HG03097 (cell line): Measurements from ENCODE around the gene CXCL17.
"Not testable (repeated sequence)": the region's sequence is repeated elsewhere in the genome, so short reads cannot be mapped to it uniquely, and the experiment has no call there.

Source experiments
- ATAC-seq: cut with Tn5 transposase; IDR thresholded peaks from one replicate; pipeline ENCODE4 v1.9.1; 2021; ENCODE audit not compliant: unreplicated experiment, low FRiP score

Gene CXCL17, protein sequence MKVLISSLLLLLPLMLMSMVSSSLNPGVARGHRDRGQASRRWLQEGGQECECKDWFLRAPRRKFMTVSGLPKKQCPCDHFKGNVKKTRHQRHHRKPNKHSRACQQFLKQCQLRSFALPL

DNA sequence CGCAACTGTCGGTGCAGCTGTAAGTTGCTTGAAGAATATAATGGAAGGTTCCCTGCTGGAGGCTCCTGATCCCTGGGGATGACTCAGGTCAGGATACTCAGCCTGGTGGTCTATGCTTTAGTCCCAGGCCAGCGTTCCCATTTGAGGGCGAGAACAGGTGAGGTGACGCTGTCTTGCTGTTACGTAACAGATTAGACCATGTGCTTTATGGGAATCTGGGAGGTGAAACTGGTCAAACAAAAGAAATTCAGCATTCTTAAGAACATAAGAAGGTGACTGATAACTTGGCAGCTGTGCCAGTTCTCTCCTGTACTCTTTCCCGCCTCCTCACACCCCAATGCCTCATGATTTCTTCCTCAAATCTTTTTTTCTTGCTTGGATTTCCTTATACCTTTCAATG, at the start of gene CXCL17:
Gene CXCL17, minus strand, starts transcription at position 114 of the 400 bp plus-strand sequence. CDS start 114 bp downstream, outside the sequence.
- ATAC-seq = no peak

DNA sequence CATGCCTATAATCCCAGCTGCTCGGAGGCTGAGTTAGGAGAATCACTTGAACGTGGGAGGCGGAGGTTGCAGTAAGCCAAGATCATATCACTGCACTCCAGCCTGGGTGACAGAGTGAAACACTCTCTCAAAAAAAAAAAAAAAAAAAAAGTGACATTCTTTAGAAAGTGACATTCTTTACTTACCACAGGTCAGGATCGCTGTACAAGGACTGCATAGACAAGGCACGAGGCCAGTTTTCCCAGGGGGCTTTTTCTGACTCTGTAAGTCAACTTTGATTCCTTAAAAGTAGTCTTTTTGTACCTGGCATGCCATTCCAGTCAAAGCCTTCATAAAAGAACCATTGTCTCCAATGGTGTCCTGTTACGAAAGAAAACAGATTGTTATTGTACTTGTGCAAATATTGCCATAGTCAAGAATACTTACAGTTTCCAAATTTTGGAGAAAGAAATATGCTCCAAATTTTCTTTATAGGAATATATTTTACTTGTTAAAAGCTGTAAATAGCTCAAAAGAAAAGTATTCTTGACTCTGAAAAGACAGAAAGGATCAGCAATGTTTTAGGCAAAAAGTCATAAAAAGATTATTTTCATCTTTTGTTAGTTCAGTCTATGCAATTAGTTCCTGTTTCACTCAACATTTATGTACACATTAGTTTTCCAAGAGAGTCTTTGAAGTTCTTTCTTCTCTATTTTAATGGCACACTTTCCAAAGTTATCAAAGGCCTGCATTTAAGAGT, 46.2 kb upstream of the CXCL17 start:
- ATAC-seq = no peak

DNA sequence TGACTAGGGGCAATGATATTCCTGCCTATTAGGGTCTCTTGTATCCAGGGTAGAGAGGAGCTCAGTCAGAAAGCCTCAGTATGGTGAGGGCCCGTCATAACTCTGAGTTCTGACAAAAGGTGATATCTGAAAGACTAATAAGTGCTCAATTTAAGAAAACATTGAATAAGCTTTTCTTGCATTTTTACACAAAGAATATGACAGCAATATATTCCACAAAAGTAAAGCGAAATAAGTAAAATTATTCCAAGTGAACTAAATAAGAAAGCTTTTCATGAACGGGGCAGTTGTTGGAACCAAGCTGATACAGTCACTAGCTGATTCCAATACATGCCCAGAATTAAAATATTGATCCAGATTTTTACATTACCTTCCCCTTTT, 45.0 kb upstream of the CXCL17 start:
- no peak for ATAC-seq

DNA sequence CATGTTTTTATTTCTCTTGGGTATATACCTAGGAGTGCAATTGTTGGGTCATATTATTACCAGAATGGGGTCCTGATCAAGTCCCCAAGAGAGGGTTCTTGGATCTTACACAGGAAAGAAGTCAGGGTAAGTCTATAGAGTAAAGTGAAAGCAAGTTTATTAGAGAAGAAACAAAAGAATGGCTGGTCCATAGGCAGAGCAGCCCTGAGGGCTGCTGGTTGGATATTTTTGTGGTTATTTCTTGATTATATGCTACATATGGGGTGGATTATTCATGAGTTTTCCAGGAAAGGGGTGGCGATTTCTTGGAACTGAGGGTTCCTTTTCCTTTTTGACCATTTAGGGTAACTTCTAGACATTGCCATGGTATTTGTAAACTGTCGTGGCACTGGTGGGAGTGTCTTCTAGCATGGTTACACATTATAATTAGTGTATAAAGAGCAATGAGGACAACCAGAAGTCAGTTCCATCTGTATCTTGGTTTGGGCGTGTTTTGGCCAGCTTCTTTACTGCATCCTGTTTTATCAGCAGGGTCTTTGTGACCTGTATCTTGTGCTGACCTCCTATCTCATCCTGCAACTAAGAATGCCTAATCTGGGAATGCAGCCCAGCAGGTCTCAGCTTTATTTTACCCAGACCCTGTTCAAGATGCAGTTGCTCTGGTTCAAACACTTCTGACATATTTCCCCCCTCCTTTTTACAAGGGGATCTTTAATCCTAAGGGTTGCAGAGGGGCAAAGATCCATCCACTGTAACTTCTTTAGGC, 44.5 kb upstream of the CXCL17 start:
- no peak for ATAC-seq

DNA sequence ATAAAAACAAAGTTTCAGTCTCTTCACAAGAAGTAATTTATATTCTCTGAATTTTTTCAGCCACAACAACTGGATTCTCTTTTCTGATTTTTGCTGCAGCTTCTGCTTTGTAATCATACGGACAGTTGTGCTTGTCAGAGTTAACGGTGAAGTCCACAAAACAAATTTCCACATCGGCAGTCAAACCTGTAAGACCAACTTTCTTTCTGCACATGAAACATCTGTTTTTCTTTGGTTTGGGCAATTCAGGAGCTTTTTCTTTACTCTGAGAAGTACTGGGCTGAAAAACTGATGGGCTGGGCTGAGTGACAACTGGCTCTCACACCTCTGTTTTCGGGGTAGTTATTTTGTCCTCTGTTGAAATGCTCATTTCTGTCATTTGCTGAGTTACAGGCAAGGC, 42.3 kb upstream of the CXCL17 start:
- ATAC-seq = not testable (repeated sequence)

DNA sequence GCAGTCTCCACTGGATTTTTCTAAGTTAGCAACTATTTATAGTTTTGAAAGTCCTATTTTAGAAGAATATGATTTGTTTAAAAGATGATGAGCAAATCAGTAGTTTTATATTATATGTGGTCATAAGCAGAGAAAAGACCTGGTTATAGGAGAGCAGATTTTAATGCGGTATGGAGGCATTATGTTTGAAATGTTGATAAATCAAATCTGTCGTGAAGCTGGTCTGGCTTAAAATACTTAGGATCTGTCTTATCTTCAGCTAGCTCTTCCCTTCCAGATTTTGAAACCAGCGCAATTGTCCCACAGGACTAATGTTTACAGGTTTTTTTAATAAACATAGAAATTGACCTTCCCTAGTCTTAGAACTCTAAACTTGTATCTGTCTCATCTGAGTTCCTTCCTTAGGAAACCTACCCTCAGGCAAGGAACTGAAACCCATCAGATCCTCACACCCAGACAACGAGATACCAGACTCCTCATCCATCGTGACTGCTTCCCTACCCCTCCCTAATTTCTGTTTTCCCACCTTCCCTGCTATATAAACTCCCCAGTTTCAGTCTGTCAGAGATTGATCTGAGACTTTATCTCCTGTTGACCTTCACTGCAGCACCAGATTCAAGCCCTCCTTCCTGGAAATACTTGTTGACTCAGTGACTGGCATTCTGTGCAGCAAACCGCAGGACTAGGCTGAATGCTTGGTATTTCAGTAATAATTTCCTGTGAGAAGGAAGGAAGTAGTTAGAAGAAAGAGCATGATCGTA, 37.8 kb upstream of the CXCL17 start:
- ATAC-seq = no peak

DNA sequence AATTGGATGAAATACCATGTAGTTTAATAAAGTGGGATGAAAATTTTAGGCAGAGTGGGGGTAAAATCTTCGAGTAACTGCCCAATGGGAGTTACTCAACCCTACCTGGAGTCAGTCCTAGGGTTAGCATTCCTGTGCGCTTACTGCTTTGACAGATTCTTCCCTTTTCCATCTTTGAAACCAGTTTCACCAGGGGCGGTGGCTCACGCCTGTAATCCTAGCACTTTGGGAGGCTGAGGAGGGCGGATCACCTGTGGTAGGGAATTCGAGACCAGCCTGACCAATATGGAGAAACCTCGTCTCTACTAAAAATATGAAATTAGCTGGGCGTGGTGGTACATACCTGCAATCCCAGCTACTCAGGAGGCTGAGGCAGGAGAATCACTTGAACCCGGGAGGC, 37.0 kb upstream of the CXCL17 start:
- no peak for ATAC-seq

DNA sequence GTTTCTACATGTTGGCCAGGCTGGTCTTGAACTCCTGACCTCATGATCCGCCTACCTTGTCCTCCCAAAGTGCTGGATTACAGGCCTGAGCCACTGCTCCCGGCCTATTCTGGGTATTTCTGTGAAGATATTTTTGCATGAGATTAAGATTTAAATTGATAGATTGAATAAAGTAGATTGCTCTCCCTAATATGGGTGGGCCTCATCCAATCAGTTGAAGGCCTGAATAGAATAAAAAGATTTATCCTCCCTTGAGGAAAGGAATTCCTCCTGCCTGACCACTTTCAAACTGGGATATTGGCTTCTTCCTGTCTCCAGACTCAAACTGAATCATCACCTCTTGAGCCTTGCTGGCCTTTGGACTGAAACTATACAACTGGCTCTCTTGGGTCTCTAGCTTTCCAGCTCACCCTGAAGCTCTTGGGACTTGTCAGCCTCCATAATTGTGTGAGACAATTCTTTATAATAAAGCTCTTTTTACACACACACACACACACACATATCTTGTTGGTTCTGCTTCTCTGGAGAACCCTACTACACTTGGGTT, 36.1 kb upstream of the CXCL17 start:
- no peak for ATAC-seq

DNA sequence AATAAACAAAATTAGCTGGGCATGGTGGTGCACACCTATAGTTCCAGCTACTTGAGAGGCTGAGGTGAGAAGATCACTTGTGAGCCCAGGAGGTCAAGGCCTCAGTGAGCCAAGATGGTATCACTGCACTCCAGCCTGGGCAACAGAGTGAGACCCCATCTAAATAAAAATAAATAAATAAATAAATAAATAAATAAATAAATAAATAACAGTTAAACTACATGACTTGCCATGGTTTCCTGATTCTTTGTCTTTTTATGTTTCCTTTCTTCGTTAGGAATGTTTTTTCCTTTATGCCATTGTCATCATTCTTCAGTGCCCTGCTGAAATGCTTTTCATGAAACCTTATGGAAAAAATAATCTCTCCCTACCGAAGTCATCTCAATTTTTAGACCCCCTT, 35.2 kb upstream of the CXCL17 start:
- ATAC-seq = no peak

DNA sequence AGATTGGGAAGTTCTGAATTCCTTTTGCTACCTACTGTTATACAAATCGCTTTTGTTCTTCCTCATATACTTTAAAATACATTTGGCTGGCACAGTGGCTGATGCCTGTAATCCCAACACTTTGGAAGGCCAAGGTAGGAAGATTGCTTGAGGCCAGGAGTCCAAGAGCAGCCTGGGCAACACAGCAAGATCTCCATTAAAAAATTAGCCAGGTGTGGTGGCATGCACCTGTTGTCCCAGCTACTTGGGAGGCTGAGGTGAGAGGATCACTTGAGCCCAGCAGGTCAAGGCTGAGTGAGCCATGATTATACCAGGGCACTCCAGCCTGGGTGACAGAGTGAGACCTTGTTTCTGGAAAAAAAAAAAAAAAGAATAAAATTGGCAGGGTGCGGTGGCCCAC, 34.4 kb upstream of the CXCL17 start:
- ATAC-seq = no peak

DNA sequence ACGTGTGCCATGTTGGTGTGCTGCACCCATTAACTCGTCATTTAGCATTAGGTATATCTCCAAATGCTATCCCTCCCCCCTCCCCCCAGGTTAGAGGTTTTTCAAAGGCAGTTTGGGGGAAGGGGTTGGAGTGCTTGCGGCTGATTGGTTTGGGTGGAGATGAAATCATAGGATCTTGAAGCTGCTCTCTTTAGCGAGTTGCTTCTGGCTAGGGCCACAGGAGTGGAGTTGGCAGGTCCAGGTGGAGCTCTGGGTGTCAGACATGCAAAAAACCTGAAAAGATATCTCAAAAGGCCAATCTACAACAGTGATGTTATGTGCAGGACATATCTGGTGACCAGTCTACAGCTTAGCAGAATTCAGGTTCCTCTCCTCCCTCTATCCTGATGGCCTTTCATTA, 32.6 kb upstream of the CXCL17 start:
- ATAC-seq = no peak

DNA sequence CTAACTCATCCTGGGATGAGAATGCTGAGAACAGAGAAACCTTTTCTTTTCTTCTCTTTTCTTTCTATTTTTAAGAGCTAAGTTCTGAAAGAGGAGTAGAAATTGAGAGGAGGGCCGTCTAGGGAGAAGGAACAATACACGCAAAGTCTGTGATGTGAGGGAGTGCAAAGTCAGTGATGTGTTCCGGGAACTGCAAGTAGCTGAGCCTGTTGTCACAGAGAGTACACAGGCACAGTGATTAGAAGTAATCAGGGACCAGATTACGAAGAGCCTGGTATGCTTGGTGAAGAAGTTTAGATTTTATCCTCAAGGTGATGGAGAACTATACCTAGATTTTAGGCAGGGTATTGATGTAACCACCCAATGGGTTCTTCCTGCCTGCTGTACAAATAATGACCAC, 32.0 kb upstream of the CXCL17 start:
- no peak for ATAC-seq

DNA sequence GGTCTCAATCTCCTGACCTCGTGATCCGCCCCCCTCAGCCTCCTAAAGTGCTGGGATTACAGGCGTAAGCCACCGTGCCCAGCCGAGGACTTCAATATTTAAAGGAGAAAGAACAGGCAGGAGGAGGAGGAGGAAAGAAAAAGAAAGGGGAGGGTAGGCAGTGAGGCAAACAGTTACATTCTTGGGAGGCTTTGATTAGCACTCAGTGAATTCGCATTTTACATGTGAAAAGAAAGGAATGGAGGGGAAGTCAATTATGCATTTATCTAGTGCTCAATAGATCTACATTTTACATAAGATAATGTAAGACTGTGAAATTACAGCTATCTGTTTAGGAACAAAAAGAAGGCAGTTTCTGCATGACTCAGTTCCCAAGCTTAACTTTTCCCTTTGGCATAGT, 30.9 kb upstream of the CXCL17 start:
- ATAC-seq = no peak

DNA sequence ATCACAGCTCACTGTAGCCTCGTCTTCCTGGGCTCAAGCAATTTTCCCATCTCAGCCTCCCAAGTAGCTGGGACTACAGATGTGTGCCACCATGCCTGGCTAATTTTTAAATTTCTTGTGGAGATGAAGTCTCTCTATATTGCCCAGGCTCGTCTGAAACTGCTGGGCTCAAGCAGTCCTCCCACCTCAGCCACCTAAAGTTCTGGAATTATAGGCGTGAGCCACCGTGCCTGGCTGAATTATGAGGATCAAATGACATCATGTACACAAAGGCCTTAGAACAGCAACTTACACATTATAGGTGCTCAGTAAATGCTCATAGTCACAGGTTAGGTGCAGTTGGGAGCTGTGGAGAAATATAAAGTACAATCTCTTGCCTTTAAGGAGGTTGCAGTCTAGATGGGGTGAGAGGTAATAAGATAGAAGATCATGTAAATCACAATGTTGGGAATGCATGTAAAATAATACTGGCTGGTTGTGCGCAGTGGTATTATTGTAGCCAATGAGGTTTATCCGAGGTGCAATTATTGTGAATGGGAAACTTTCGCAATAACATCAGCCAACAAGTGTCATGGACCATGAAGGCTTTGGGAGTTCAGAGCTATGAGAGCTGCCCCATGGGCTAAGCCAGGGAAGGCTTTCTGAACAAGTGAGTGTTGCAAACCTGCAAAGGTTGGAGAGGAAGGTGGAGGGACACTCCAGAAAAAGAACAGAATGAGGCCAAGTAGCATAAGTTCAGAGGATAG, 29.8 kb upstream of the CXCL17 start:
- no peak for ATAC-seq

DNA sequence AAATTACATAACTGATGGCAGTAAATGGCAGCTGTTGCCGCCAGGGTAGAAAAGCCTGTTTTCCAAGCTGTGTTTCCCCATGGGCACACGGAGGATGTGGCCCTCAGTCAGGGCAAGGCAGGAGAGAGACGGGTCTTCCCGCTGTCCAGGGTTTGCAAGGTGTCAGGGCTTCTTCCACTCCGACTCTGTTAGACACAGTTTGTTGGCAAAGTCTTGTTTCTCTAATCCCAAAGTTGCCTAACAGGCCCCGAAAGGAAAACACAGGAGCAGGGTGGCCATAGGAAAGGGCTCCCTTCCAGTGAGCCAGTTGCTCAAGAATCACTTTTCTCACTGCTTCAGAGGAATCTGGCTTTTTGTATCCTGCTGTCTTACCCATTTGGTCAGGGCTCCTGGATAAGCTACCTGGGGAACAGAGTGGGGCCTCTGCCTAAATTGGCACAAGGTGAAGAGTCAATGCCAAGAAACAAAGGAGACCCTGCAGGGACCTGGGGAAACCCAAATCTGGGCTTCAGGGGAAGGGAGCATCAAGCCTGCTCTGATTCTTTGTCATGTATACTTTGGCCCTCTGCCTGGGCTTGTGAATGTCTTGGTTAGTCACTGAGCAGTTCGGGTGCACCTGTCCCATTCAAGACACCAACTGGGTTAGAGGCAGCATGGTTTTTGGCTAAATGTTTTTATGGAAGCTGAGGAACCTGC, 29.0 kb upstream of the CXCL17 start:
- ATAC-seq = no peak

DNA sequence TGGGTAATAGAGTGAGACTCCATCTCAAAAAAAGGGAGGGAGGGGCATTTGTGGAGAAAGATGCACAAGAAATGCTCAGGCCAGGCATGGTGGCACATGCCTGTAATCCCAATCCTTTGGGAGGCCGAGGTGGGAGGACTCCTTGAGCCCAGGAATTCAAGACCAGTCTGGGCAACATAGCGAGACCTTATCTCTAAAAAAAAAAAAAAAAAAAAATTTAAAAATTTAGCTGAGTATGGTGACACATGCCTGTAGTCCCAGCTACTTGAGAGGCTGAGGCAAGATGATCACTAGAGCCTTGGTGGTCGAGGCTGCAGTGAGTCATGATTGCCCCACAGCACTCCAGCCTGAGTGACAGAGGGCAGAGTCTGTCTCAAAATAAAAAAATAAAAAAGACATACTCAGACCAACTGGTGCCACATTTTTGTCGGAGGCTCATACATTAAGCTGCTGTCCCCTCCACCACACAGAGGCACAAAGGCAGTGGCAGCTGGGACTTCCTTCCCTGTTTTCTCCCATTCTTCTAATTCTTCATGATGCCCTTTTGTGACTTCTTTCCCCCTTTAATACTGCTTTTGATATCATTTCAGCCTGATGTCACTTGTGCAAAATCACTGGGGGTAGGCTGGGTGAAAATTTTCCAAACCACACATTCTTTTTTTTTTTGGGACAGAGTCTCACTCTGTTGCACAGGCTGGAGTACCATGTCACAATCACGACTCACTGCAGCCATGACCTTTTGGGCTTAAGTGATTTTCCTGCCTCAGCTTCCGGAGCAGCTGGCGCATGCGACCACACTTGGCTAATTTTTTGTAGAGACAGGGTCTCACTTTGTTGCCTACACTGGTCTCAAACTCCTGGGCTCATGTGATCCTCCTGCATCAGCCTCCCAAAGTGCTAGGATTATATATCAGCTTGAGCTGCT, 26.8 kb upstream of the CXCL17 start:
- no peak for ATAC-seq

DNA sequence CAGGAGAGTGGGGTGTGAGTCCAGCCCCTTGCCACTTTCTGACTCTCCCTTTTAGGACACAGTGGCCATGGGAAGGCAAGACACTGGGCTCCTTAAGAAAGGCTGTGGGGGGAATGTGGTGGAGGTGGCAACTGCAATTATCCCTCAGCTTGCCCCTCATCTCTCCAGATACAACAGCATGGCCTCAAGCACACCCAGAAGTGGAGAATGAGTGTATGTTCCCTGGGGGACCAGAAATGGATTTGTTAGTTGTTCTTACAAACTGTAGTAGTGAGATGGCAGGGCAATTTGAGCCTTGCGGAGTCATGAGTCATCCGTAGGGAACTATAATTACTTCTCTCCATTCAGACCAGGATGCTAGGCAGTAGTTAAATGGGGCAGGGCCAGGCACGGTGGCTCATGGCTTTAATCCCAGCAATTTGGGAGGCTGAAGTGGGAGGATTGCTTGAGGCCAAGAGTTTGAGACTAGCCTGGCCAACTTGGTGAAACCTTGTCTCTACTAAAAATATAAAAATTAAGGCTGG, 25.6 kb upstream of the CXCL17 start:
- ATAC-seq = no peak

DNA sequence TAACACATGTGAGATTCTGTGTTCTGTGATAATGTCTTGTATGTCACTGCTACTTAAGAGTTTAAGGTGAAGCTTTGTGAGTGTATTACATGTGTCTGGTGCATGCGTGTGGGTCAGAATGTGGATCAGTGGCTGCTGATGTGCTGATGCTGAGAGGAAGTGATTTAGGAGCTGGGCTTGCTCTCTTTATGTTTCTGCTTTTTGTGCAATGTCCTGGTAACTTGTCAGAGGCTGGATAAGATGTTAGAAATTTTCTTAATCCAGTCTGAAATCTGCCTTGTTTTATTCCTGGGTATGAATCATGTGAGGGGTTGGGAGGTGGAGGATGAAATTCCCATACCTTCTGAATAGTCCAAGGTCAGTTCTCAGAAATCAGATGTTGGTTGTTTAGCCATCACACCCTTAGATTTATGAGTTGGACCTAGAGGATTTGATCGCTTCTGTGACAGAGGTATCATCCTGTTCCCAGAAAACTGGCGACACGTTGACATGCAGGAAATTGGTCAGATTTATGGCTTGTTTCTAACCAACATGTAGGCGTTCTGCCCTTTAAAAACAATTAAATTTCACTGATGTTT, 24.5 kb upstream of the CXCL17 start:
- no peak for ATAC-seq
